B cell (primary cell): ENCODE results near the gene KEAP1. TPM values are rescaled to one million over a fixed set of nuclear protein-coding genes. Genes with fewer than 3 reads are reported as not detected.

Experiments
- ATAC-seq: fragments of 200-7000 bp; cut with Tn5 transposase; one replicate; pipeline ENCODE4 v1.10.0; 2021; ENCODE audit warnings: low read depth, mild to moderate bottlenecking, moderate number of reproducible peaks, moderate library complexity
- CTCF ChIA-PET: fragments of 350-600 bp; sonication (Branson Sonifier 250); formaldehyde crosslinking; loops from one replicate; lab custom pipeline; 2021; ENCODE audit warnings: antibody characterized with exemption, inconsistent platforms; lab: Charles Lee
- POLR2A ChIA-PET: fragments of 350-600 bp; sonication (Branson Sonifier 250); formaldehyde crosslinking; loops from one replicate; lab custom pipeline; 2021; ENCODE audit warnings: antibody characterized with exemption; lab: Charles Lee
- DNase-seq: peaks from one replicate; pipeline ENCODE4 v3.0.0; 2013
- H2AFZ ChIP-seq: 2 replicates; pipeline ENCODE4 v1.6.1; 2012; ENCODE audit warnings: mild to moderate bottlenecking, low read depth, low read length; ENCODE audit not compliant: insufficient read depth, poor library complexity, severe bottlenecking
- H3K27ac ChIP-seq, 2 donors: 1 replicate in 1 of 2; 2 replicates in 1 of 2; pipeline ENCODE4 v1.5.1; 2012 to 2013; ENCODE audit warnings: low read length in 2 of 2, mild to moderate bottlenecking in 2 of 2, moderate library complexity in 1 of 2
- H3K27me3 ChIP-seq, 4 experiments: fragments of 200-600 bp in 1 of 4; sonication (generic) in 1 of 4; replicated peaks in 1 of 4; 1 replicate in 2 of 4; 2 replicates in 2 of 4; pipeline versions ENCODE4 v1.6.1 to v1.7.0; 2013 to 2016; ENCODE audit warnings: low read length in 3 of 4, mild to moderate bottlenecking in 2 of 4, mixed read lengths in 1 of 4, moderate library complexity in 1 of 4; ENCODE audit not compliant: insufficient read depth in 4 of 4, control insufficient read depth in 3 of 4; ENCODE audit errors: control extremely low read depth in 1 of 4
- H3K36me3 ChIP-seq, 2 experiments: replicated peaks in 1 of 2; 1 replicate in 1 of 2; 2 replicates in 1 of 2; pipeline versions ENCODE4 v1.6.1 to v1.7.1; 2013; ENCODE audit warnings: low read length in 1 of 2; ENCODE audit not compliant: insufficient read depth in 2 of 2, control insufficient read depth in 1 of 2; ENCODE audit errors: control extremely low read depth in 1 of 2, extremely low read depth in 1 of 2
- H3K4me1 ChIP-seq, 2 donors: fragments of 200-600 bp in 1 of 2; sonication (generic) in 1 of 2; 1 replicate in 1 of 2; 2 replicates in 1 of 2; pipeline versions ENCODE4 v1.5.1 to v1.6.1; 2013 to 2017; ENCODE audit warnings: low read length in 2 of 2; ENCODE audit not compliant: control insufficient read depth in 2 of 2, insufficient read depth in 2 of 2
- H3K4me2 ChIP-seq: replicated peaks from 2 replicates; pipeline ENCODE3; 2012; ENCODE audit warnings: mild to moderate bottlenecking, low read depth, low read length; ENCODE audit not compliant: poor library complexity, severe bottlenecking
- H3K4me3 ChIP-seq, 5 experiments: fragments of 200-600 bp in 1 of 5; sonication (generic) in 1 of 5; 1 replicate in 3 of 5; 2 replicates in 2 of 5; pipeline versions ENCODE4 v1.5.1 to v1.7.0; 2011 to 2016; ENCODE audit warnings: low read length in 4 of 5, mild to moderate bottlenecking in 4 of 5, low read depth in 2 of 5, control low read depth in 1 of 5, moderate library complexity in 1 of 5; ENCODE audit not compliant: insufficient read depth in 1 of 5; ENCODE audit errors: control extremely low read depth in 1 of 5, extremely low read depth in 1 of 5
- H3K79me2 ChIP-seq: fragments of 200-600 bp; sonication (generic); one replicate; pipeline ENCODE4 v1.6.0; 2016; ENCODE audit warnings: low read length; ENCODE audit not compliant: control insufficient read depth, insufficient read depth
- H3K9ac ChIP-seq: fragments of 200-600 bp; sonication (generic); 2 replicates; pipeline ENCODE4 v1.6.1; 2017; ENCODE audit warnings: mild to moderate bottlenecking, low read length, moderate library complexity
- H3K9me3 ChIP-seq, 3 donors: one replicate each; pipeline versions ENCODE4 v1.6.1 to v1.7.1; 2013; ENCODE audit warnings: low read length in 2 of 3; ENCODE audit not compliant: control insufficient read depth in 2 of 3, insufficient read depth in 1 of 3; ENCODE audit errors: control extremely low read depth in 1 of 3
- H4K20me1 ChIP-seq: 2 replicates; pipeline ENCODE4 v1.6.0; 2012; ENCODE audit warnings: mild to moderate bottlenecking, low read length; ENCODE audit not compliant: insufficient read depth, control insufficient read depth, poor library complexity, severe bottlenecking
- H3K27ac Mint-ChIP-seq: one replicate; pipeline ENCODE4 v1.8.0; 2021; ENCODE audit warnings: mixed read lengths
- H3K27me3 Mint-ChIP-seq: one replicate; pipeline ENCODE4 v1.8.0; 2021; ENCODE audit warnings: mixed read lengths
- H3K4me1 Mint-ChIP-seq: one replicate; pipeline ENCODE4 v1.8.0; 2021; ENCODE audit warnings: mixed read lengths
- H3K4me3 Mint-ChIP-seq: one replicate; pipeline ENCODE4 v1.8.0; 2021; ENCODE audit warnings: mixed read lengths
- H3K9me3 Mint-ChIP-seq: one replicate; pipeline ENCODE4 v1.8.0; 2022; ENCODE audit warnings: mixed read lengths; ENCODE audit not compliant: insufficient read depth
- EZH2 ChIP-seq: IDR thresholded peaks from 2 replicates; pipeline ENCODE4 v1.6.1; 2012; ENCODE audit warnings: borderline replicate concordance, low read depth, mild to moderate bottlenecking, moderate library complexity, low read length; ENCODE audit not compliant: insufficient read depth, poor library complexity, severe bottlenecking
- WGBS: methylation state at CpG from one replicate; pipeline ENCODE4 v1.1.5; 2013; ENCODE audit warnings: missing lambda C conversion rate; ENCODE audit not compliant: insufficient coverage; 5-methylcytosine and 5-hydroxymethylcytosine counted together
- intact Hi-C: fragments of 100-400 bp; cut with micrococcal nuclease; formaldehyde crosslinking; loops from one replicate; pipeline ENCODE4 v1.10.0; 2022
- polyA plus RNA-seq: library from polyadenylated mRNA; depleted of rRNA; stranded (reverse); fragments of >200 nt; gene quantifications from 2 replicates; pipeline ENCODE4 v1.2.3, GENCODE V29; 2012
- small RNA-seq: library from RNA; depleted of rRNA; stranded (forward); fragments of <200 nt; gene quantifications from one replicate; pipeline ENCODE3, GENCODE V24; 2012; ENCODE audit warnings: low replicate concordance, low read depth; ENCODE audit not compliant: insufficient read length
- total RNA-seq, 2 donors: library from RNA; stranded (reverse); fragments of 120-200 nt in 1 of 2; gene quantifications; 1 replicate in 1 of 2; 2 replicates in 1 of 2; pipeline versions ENCODE4 v1.2.3 to v1.2.4, GENCODE V29; 2013 to 2022
- TF ChIP-seq, protein P1 (sequence below): fragments of 200-600 bp; IDR thresholded peaks from one replicate; pipeline ENCODE4 v1.8.0; 2022; ENCODE audit warnings: antibody characterized with exemption, mild to moderate bottlenecking

Gene KEAP1
- total and polyA plus RNA-seq, 2 donors (not counting 1 experiment from before 2014, with no cell fraction given) = 17.7 to 27.0 TPM

- intact Hi-C loops = no loop called here
Observed at GRCh38 chr19:10439588-10439987, 63.6 kb downstream of the KEAP1 start.

More at GRCh38 chr19:10439588-10439987, 63.6 kb downstream of the KEAP1 start:
- H3K79me2 ChIP-seq = no peaks in the 10 kb centered on the region
- no peaks in the 10 kb centered on the region for H3K36me3 ChIP-seq
- no peak overlapping the region for H3K4me3 ChIP-seq
- TF ChIP-seq EZH2 = no peak
- TF ChIP-seq, protein P1, sequence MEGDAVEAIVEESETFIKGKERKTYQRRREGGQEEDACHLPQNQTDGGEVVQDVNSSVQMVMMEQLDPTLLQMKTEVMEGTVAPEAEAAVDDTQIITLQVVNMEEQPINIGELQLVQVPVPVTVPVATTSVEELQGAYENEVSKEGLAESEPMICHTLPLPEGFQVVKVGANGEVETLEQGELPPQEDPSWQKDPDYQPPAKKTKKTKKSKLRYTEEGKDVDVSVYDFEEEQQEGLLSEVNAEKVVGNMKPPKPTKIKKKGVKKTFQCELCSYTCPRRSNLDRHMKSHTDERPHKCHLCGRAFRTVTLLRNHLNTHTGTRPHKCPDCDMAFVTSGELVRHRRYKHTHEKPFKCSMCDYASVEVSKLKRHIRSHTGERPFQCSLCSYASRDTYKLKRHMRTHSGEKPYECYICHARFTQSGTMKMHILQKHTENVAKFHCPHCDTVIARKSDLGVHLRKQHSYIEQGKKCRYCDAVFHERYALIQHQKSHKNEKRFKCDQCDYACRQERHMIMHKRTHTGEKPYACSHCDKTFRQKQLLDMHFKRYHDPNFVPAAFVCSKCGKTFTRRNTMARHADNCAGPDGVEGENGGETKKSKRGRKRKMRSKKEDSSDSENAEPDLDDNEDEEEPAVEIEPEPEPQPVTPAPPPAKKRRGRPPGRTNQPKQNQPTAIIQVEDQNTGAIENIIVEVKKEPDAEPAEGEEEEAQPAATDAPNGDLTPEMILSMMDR = no peak
- DNase-seq (no peak), ATAC-seq (no peak)
- ChIA-PET POLR2A (no interaction called here), CTCF (interaction anchor here (0.7 to 5.3 kb wide), 3 partner anchors 28 to 50 kb away, joined by 3 to 32 read pairs (median 3); partner anchors contain the start of gene CDC37)
- no peak overlapping the region for H2AFZ ChIP-seq
- no peaks in the 10 kb centered on the region for H3K9me3 Mint-ChIP-seq
- H3K4me3 Mint-ChIP-seq = no peak overlapping the region
- H4K20me1 ChIP-seq = no peaks in the 10 kb centered on the region
- H3K4me1 ChIP-seq = no peaks in the 10 kb centered on the region
- no peak overlapping the region for H3K27ac ChIP-seq
- H3K9ac ChIP-seq = no peak overlapping the region
- H3K4me2 ChIP-seq = no peak overlapping the region
- H3K27ac Mint-ChIP-seq = no peak overlapping the region
- H3K27me3 Mint-ChIP-seq = no peaks in the 10 kb centered on the region
- H3K4me1 Mint-ChIP-seq = peaks cover 6% of the 10 kb centered on the region
- WGBS = 93% methylated on average over 5 of the region's 5 CpGs
- H3K9me3 ChIP-seq = no peaks in the 10 kb centered on the region
- H3K27me3 ChIP-seq = no peaks in the 10 kb centered on the region

Small RNA genes within 50 kb of the gene (small RNA-seq; reads per million reads assigned to genes)
- not detected for gene MIR1238
- gene RNU7-140P = not detected

Other genes starting within 250 kb of the KEAP1 start
- gene ICAM1, start 232.2 kb downstream of the KEAP1 start, total RNA-seq = 7.3 and 10.2 TPM in 2 replicates
- gene ICAM1, start 232.2 kb downstream of the KEAP1 start, polyA plus RNA-seq = 11.9 and 63.9 TPM in 2 replicates
- gene ICAM4, start 216.4 kb downstream of the KEAP1 start, total RNA-seq = 0.44 and 0.51 TPM in 2 replicates
- gene ICAM4, start 216.4 kb downstream of the KEAP1 start, polyA plus RNA-seq = 0.71 and 0.78 TPM in 2 replicates
- gene ICAM5, start 213.4 kb downstream of the KEAP1 start, total RNA-seq = 0.34 and 0.54 TPM in 2 replicates
- 0.14 TPM in 1 of 2 replicates, not detected in the other for gene ICAM5, start 213.4 kb downstream of the KEAP1 start, polyA plus RNA-seq
- 6.4 and 7.4 TPM in 2 replicates for gene ZGLP1, start 193.5 kb downstream of the KEAP1 start, total RNA-seq
- gene ZGLP1, start 193.5 kb downstream of the KEAP1 start, polyA plus RNA-seq = 3.3 and 8.0 TPM in 2 replicates
- gene FDX2, start 187.3 kb downstream of the KEAP1 start, total RNA-seq = 13.6 and 13.9 TPM in 2 replicates
- 13.8 and 21.5 TPM in 2 replicates for gene FDX2, start 187.3 kb downstream of the KEAP1 start, polyA plus RNA-seq
- 54.6 and 62.7 TPM in 2 replicates for gene RAVER1, start 169.8 kb downstream of the KEAP1 start, total RNA-seq
- 21.0 and 27.3 TPM in 2 replicates for gene RAVER1, start 169.8 kb downstream of the KEAP1 start, polyA plus RNA-seq
- 110 and 119 TPM in 2 replicates for gene ICAM3, start 163.7 kb downstream of the KEAP1 start, total RNA-seq
- 154 and 223 TPM in 2 replicates for gene ICAM3, start 163.7 kb downstream of the KEAP1 start, polyA plus RNA-seq
- gene TYK2, start 122.8 kb downstream of the KEAP1 start, total RNA-seq = 337 and 347 TPM in 2 replicates
- gene TYK2, start 122.8 kb downstream of the KEAP1 start, polyA plus RNA-seq = 293 and 343 TPM in 2 replicates
- 178 and 193 TPM in 2 replicates for gene CDC37, start 99.8 kb downstream of the KEAP1 start, total RNA-seq
- 408 and 599 TPM in 2 replicates for gene CDC37, start 99.8 kb downstream of the KEAP1 start, polyA plus RNA-seq
- 10.8 and 10.9 TPM in 2 replicates for gene PDE4A, start 82.8 kb downstream of the KEAP1 start, total RNA-seq
- gene PDE4A, start 82.8 kb downstream of the KEAP1 start, polyA plus RNA-seq = 0.95 and 1.5 TPM in 2 replicates
- gene S1PR5, start 14.1 kb upstream of the KEAP1 start, total RNA-seq = 0.17 and 0.67 TPM in 2 replicates
- gene S1PR5, start 14.1 kb upstream of the KEAP1 start, polyA plus RNA-seq = 0.27 and 0.55 TPM in 2 replicates
- 58.8 and 59.2 TPM in 2 replicates for gene ATG4D, start 40.5 kb upstream of the KEAP1 start, total RNA-seq
- 75.5 and 82.7 TPM in 2 replicates for gene ATG4D, start 40.5 kb upstream of the KEAP1 start, polyA plus RNA-seq
- gene KRI1, start 62.7 kb upstream of the KEAP1 start, total RNA-seq = 62.8 and 67.9 TPM in 2 replicates
- 46.7 and 55.1 TPM in 2 replicates for gene KRI1, start 62.7 kb upstream of the KEAP1 start, polyA plus RNA-seq
- 36.2 and 38.4 TPM in 2 replicates for gene CDKN2D, start 65.6 kb upstream of the KEAP1 start, total RNA-seq
- gene CDKN2D, start 65.6 kb upstream of the KEAP1 start, polyA plus RNA-seq = 122 and 144 TPM in 2 replicates
- not detected in 2 replicates for gene AP1M2, start 84.0 kb upstream of the KEAP1 start, total RNA-seq
- gene AP1M2, start 84.0 kb upstream of the KEAP1 start, polyA plus RNA-seq = not detected in 2 replicates
- 369 and 409 TPM in 2 replicates for gene SLC44A2, start 122.2 kb upstream of the KEAP1 start, total RNA-seq
- gene SLC44A2, start 122.2 kb upstream of the KEAP1 start, polyA plus RNA-seq = 227 and 245 TPM in 2 replicates
- gene ILF3, start 151.0 kb upstream of the KEAP1 start, total RNA-seq = 359 and 378 TPM in 2 replicates
- 189 and 346 TPM in 2 replicates for gene ILF3, start 151.0 kb upstream of the KEAP1 start, polyA plus RNA-seq
- gene QTRT1, start 198.1 kb upstream of the KEAP1 start, total RNA-seq = 45.4 and 50.5 TPM in 2 replicates
- 118 and 120 TPM in 2 replicates for gene QTRT1, start 198.1 kb upstream of the KEAP1 start, polyA plus RNA-seq
- gene DNM2, start 214.7 kb upstream of the KEAP1 start, total RNA-seq = 353 and 393 TPM in 2 replicates
- gene DNM2, start 214.7 kb upstream of the KEAP1 start, polyA plus RNA-seq = 163 and 183 TPM in 2 replicates